Neuronal stem cell (in vitro differentiated cells): ENCODE measurements around the gene PTPN11.
"Not testable (repeated sequence)": the region's sequence is repeated elsewhere in the genome, so short reads cannot be mapped to it uniquely, and the experiment has no call there.

Source experiments
- DNase-seq: peaks from one replicate; pipeline ENCODE4 v3.0.0-alpha.2; 2013; ENCODE audit warnings: low spot score
- H2AFZ ChIP-seq: one replicate; pipeline ENCODE4 v1.6.1; 2013; ENCODE audit warnings: mild to moderate bottlenecking, low read length, inconsistent platforms
- H2AK5ac ChIP-seq: 2 replicates; pipeline ENCODE4 v1.6.1; 2013; ENCODE audit warnings: low read depth, mild to moderate bottlenecking, inconsistent platforms, low read length, moderate library complexity, mixed read lengths
- H2BK120ac ChIP-seq: 2 replicates; pipeline ENCODE4 v1.6.1; 2013; ENCODE audit warnings: low read depth, mild to moderate bottlenecking, inconsistent platforms, low read length, moderate library complexity, mixed read lengths
- H2BK12ac ChIP-seq: one replicate; pipeline ENCODE4 v1.6.1; 2013; ENCODE audit warnings: low read length, inconsistent platforms
- H2BK15ac ChIP-seq: 2 replicates; pipeline ENCODE4 v1.6.1; 2013; ENCODE audit warnings: mild to moderate bottlenecking, low read length, inconsistent platforms, mixed read lengths
- H2BK5ac ChIP-seq: one replicate; pipeline ENCODE4 v1.6.1; 2013; ENCODE audit warnings: inconsistent platforms, mild to moderate bottlenecking, low read length, moderate library complexity
- H3K14ac ChIP-seq: one replicate; pipeline ENCODE4 v1.6.1; 2013; ENCODE audit warnings: low read length, inconsistent platforms
- H3K18ac ChIP-seq: 2 replicates; pipeline ENCODE4 v1.6.1; 2013; ENCODE audit warnings: low read length, inconsistent platforms
- H3K23ac ChIP-seq: 2 replicates; pipeline ENCODE4 v1.6.1; 2013; ENCODE audit warnings: low read depth, mild to moderate bottlenecking, mixed read lengths, low read length, inconsistent platforms; ENCODE audit not compliant: poor library complexity
- H3K27ac ChIP-seq: replicated peaks from 3 replicates; pipeline ENCODE4 v1.5.1; 2013; ENCODE audit warnings: low read length, inconsistent platforms
- H3K27me3 ChIP-seq, 3 experiments: 2 replicates each; pipeline ENCODE4 v1.6.1; 2013; ENCODE audit warnings: low read length in 3 of 3, mild to moderate bottlenecking in 2 of 3, inconsistent platforms in 1 of 3, low read depth in 1 of 3, mixed read lengths in 1 of 3, moderate library complexity in 1 of 3; ENCODE audit not compliant: control insufficient read depth in 3 of 3, insufficient read depth in 3 of 3
- H3K36me3 ChIP-seq, 2 donors: replicated peaks in 1 of 2; 2 replicates each; pipeline ENCODE4 v1.6.1; 2013; ENCODE audit warnings: low read length in 2 of 2; ENCODE audit not compliant: control insufficient read depth in 2 of 2, insufficient read depth in 2 of 2
- H3K4ac ChIP-seq: 2 replicates; pipeline ENCODE4 v1.6.1; 2013; ENCODE audit warnings: inconsistent platforms, mild to moderate bottlenecking, low read length, moderate library complexity
- H3K4me1 ChIP-seq, 2 donors: 1 replicate in 1 of 2; 2 replicates in 1 of 2; pipeline ENCODE4 v1.6.1; 2013; ENCODE audit warnings: low read length in 2 of 2, low read depth in 1 of 2; ENCODE audit not compliant: control insufficient read depth in 2 of 2, insufficient read depth in 1 of 2
- H3K4me2 ChIP-seq: one replicate; pipeline ENCODE4 v1.6.1; 2013; ENCODE audit warnings: mild to moderate bottlenecking, low read length, inconsistent platforms; ENCODE audit not compliant: insufficient read depth, poor library complexity, severe bottlenecking
- H3K4me3 ChIP-seq, 2 donors: 2 replicates each; pipeline ENCODE4 v1.5.1; 2013; ENCODE audit warnings: low read length in 2 of 2, mild to moderate bottlenecking in 2 of 2, inconsistent platforms in 1 of 2, moderate library complexity in 1 of 2
- H3K79me1 ChIP-seq: one replicate; pipeline ENCODE4 v1.6.1; 2013; ENCODE audit warnings: low read depth, mild to moderate bottlenecking, inconsistent platforms, low read length, moderate library complexity
- H3K9ac ChIP-seq: one replicate; pipeline ENCODE4 v1.6.1; 2013; ENCODE audit warnings: mild to moderate bottlenecking, low read depth, low read length, inconsistent platforms; ENCODE audit not compliant: poor library complexity
- H3K9me3 ChIP-seq, 2 donors: replicated peaks in 1 of 2; 2 replicates each; pipeline versions ENCODE3 to v1.6.1; 2013; ENCODE audit warnings: low read length in 2 of 2, mild to moderate bottlenecking in 2 of 2, inconsistent platforms in 1 of 2, low read depth in 1 of 2, mixed read lengths in 1 of 2, moderate library complexity in 1 of 2; ENCODE audit not compliant: control insufficient read depth in 2 of 2, insufficient read depth in 1 of 2
- H4K8ac ChIP-seq: one replicate; pipeline ENCODE4 v1.6.1; 2013; ENCODE audit warnings: low read depth, mild to moderate bottlenecking, inconsistent platforms, low read length, moderate library complexity
- H4K91ac ChIP-seq: one replicate; pipeline ENCODE4 v1.6.1; 2013; ENCODE audit warnings: low read length, low read depth, mild to moderate bottlenecking, inconsistent platforms; ENCODE audit not compliant: poor library complexity
- WGBS, 2 donors: extraction: QIAGEN DNeasy Blood & Tissue Kit; methylation state at CpG; one replicate each; pipeline ENCODE4 v1.1.7; 2013; ENCODE audit warnings: missing lambda C conversion rate in 2 of 2, mixed read lengths in 1 of 2; ENCODE audit not compliant: insufficient read length in 2 of 2, insufficient replicate concordance in 1 of 2; ENCODE audit errors: extremely low coverage in 2 of 2; 5-methylcytosine and 5-hydroxymethylcytosine counted together

Gene PTPN11

DNA sequence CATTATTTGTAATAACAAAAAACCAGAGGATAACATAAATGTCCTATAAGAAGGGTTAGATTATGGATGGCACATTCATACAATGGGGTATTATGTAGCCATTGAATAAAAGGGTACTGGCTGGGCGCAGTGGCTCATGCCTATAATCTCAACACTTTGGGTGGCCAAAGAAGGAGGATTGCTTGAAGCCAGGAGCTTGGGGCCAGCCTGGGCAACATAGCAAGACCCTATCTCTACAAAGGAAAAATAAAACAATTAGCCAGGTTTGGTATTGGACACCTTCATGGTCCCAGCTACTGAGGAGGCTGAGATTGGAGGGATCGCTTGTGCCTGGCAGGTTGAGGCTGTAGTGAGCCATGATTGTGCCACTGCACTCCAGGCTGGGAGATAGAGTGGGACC, 14.8 kb downstream of the PTPN11 start:
- no peak for DNase-seq
- H2BK120ac ChIP-seq = no peak overlapping the region
- H3K4ac ChIP-seq = no peak overlapping the region
- no peak overlapping the region for H3K27ac ChIP-seq
- H2BK15ac ChIP-seq = no peak overlapping the region
- H3K4me1 ChIP-seq = peaks cover 0 to 2% of the 10 kb centered on the region in 2 donors
- H3K18ac ChIP-seq = no peak overlapping the region
- H3K4me3 ChIP-seq = no peak overlapping the region
- H2BK12ac ChIP-seq = no peak overlapping the region
- no peak overlapping the region for H2BK5ac ChIP-seq
- H3K14ac ChIP-seq = no peak overlapping the region
- WGBS, 2 donors = no CpG with 5 or more reads among the region's 2 CpGs
- H4K8ac ChIP-seq = no peak overlapping the region
- H3K4me2 ChIP-seq = no peak overlapping the region
- H3K36me3 ChIP-seq = peaks cover 2% of the 10 kb centered on the region in 2 donors
- no peaks in the 10 kb centered on the region for H3K9me3 ChIP-seq
- no peak overlapping the region for H3K9ac ChIP-seq
- H4K91ac ChIP-seq = no peak overlapping the region
- H3K79me1 ChIP-seq = peaks cover 1% of the 10 kb centered on the region
- H2AFZ ChIP-seq = no peak overlapping the region
- H3K23ac ChIP-seq = no peak overlapping the region
- no peaks in the 10 kb centered on the region for H3K27me3 ChIP-seq
- H2AK5ac ChIP-seq = no peak overlapping the region

DNA sequence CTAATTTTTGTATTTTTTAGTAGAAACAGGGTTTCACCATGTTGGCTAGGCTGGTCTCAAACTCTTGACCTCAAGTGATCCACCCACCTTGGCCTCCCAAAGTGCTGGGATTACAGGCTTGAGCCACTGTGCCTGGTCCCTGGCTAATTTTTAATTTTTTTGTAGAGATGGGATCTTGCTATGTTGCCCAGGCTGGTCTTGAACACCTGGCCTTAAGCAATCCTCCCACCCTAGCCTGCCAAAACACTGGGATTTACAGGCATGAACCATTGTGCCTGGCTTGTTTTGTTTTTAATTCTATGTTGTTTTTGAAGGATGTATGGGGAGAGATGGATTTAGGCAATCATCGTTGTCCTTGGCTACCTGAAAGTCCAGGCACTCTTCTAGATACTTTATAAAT, 19.9 kb downstream of the PTPN11 start:
- H3K9ac ChIP-seq, H4K8ac ChIP-seq, H3K36me3 ChIP-seq, H3K14ac ChIP-seq, H3K27ac ChIP-seq, H2BK12ac ChIP-seq, H3K4ac ChIP-seq, H2BK120ac ChIP-seq, H3K79me1 ChIP-seq, H3K27me3 ChIP-seq, H3K4me2 ChIP-seq, H2BK5ac ChIP-seq, H3K23ac ChIP-seq, H2BK15ac ChIP-seq, H4K91ac ChIP-seq, H3K4me1 ChIP-seq, H2AFZ ChIP-seq, H3K4me3 ChIP-seq, DNase-seq, H3K9me3 ChIP-seq, H2AK5ac ChIP-seq, H3K18ac ChIP-seq: not testable (repeated sequence)
- WGBS, 2 donors = no CpG with 5 or more reads among the region's 1 CpG

DNA sequence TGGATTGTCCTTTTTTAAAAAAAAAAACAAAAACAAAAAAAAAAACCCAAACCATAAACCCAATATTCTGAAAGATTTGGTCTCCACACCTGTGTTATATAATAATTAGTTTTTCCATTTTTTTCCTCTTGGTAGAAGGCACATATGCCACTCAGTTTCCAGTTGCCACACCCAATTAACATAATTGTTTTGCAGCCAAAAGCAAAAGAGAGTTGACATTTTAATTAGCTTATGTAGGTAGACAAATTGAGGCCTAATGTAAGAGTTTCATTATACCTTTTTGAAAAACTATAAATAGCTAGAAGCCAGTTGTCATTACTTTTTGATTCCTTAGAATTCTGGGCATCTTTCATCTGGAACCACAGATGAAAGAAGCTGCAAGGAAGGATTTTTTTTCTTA, 21.0 kb downstream of the PTPN11 start:
- Histone ChIP-seq H3K27me3 (no peaks in the 10 kb centered on the region), H2BK15ac (no peak overlapping the region)

GRCh38 chr12:112440653-112441052, 21.9 kb downstream of the PTPN11 start:
- not testable (repeated sequence) for H3K4me3 ChIP-seq, H3K14ac ChIP-seq, H3K9ac ChIP-seq, H3K9me3 ChIP-seq, H4K8ac ChIP-seq, DNase-seq, H2BK12ac ChIP-seq, H2AFZ ChIP-seq, H3K4me1 ChIP-seq, H3K4ac ChIP-seq, H4K91ac ChIP-seq, H3K4me2 ChIP-seq, H2BK5ac ChIP-seq, H3K27ac ChIP-seq, H3K79me1 ChIP-seq, H3K18ac ChIP-seq, H3K27me3 ChIP-seq, H2AK5ac ChIP-seq, H2BK120ac ChIP-seq, H3K23ac ChIP-seq, H2BK15ac ChIP-seq, H3K36me3 ChIP-seq
- WGBS, 2 donors = no CpG with 5 or more reads among the region's 9 CpGs

More for the DNA sequence above, 21.0 kb downstream of the PTPN11 start:
- peaks cover 0 to 2% of the 10 kb centered on the region in 2 donors for H3K4me1 ChIP-seq
- no peak overlapping the region for H3K23ac ChIP-seq
- H4K91ac ChIP-seq = no peak overlapping the region
- H2BK120ac ChIP-seq = no peak overlapping the region
- no peak overlapping the region for H3K4me3 ChIP-seq
- H3K4me2 ChIP-seq = no peak overlapping the region
- H3K9me3 ChIP-seq = no peaks in the 10 kb centered on the region
- H2AFZ ChIP-seq = no peak overlapping the region
- H2BK5ac ChIP-seq = no peak overlapping the region
- no peaks in the 10 kb centered on the region for H3K79me1 ChIP-seq
- no peak overlapping the region for H3K18ac ChIP-seq
- H3K9ac ChIP-seq = no peak overlapping the region
- H2AK5ac ChIP-seq = no peak overlapping the region
- no peak overlapping the region for H3K27ac ChIP-seq
- H2BK12ac ChIP-seq = no peak overlapping the region
- no peak overlapping the region for H4K8ac ChIP-seq
- H3K4ac ChIP-seq = no peak overlapping the region
- DNase-seq = no peak
- H3K36me3 ChIP-seq = peaks cover 0 to 3% of the 10 kb centered on the region in 2 donors
- no peak overlapping the region for H3K14ac ChIP-seq
